ENCODE data around the gene CKAP4. TPM values are rescaled to one million over a fixed set of nuclear protein-coding genes. Genes with fewer than 3 reads are reported as not detected.

Gene CKAP4
- total and polyA plus RNA-seq, 2 donors (not counting 3 experiments of a cell fraction or from before 2014, with no cell fraction given) = 117 to 223 TPM

- H3K9me3 ChIP-seq (replicated peaks; ENCODE audit: control insufficient read depth, insufficient read depth, low read length) = no peaks in the 10 kb centered on the region
- POLR2A ChIA-PET = no interaction called here
- H2AFZ ChIP-seq (ENCODE audit: low read depth, low read length) = no peak overlapping the region
- H3K9ac ChIP-seq (replicated peaks; ENCODE audit: extremely low read depth, insufficient read depth, low read length) = no peak overlapping the region
- TF ChIP-seq MAX (IDR thresholded peaks at IDR 0.05; ENCODE audit: insufficient read depth, insufficient read length) (no peak), CTCF (IDR thresholded peaks at IDR 0.05; ENCODE audit: extremely low read depth in 1 of 2, insufficient read depth in 1 of 2, low read depth in 1 of 2, low read length in 2 of 2) (no peak), JUN (IDR thresholded peaks at IDR 0.05; ENCODE audit: borderline replicate concordance, insufficient read depth, insufficient read length, low read depth) (no peak), POLR2AphosphoS5 (IDR thresholded peaks at IDR 0.05; ENCODE audit: insufficient read depth, low read depth, low read length) (no peak), POLR2A (IDR thresholded peaks at IDR 0.05; ENCODE audit: low read depth, low read length) (no peak), MYC (IDR thresholded peaks at IDR 0.05; ENCODE audit: low read depth, low read length) (no peak), FOS (IDR thresholded peaks at IDR 0.05; ENCODE audit: borderline replicate concordance, insufficient read depth, low read length) (no peak), EZH2 (IDR thresholded peaks at IDR 0.05; ENCODE audit: borderline replicate concordance, low read depth, low read length, severe bottlenecking) (no peak), GATA2 (IDR thresholded peaks at IDR 0.05; ENCODE audit: insufficient read depth, insufficient read length, low read depth, low read length) (no peak)
- no peaks in the 10 kb centered on the region for H3K27me3 ChIP-seq (ENCODE audit: control insufficient read depth in 2 of 2, insufficient read depth in 2 of 2, low read length in 2 of 2)
- peaks cover 17 to 20% of the 10 kb centered on the region in 2 experiments for H3K36me3 ChIP-seq (ENCODE audit: control insufficient read depth in 2 of 2, extremely low read depth in 1 of 2, insufficient read depth in 2 of 2, low read length in 2 of 2)
- DNase-seq (ENCODE audit: low read depth, low spot score) (no peak), FAIRE-seq (no peak)
- BruUV-seq (replicated peaks) = no TSS peak
- no peak overlapping the region for H3K27ac ChIP-seq (ENCODE audit: insufficient read depth, low read depth, low read length)
- CTCF ChIA-PET = no interaction called here
- H3K9me1 ChIP-seq (replicated peaks; ENCODE audit: control insufficient read depth, extremely low read depth, insufficient read depth, low read length) = no peaks in the 10 kb centered on the region
- dilution Hi-C loops (cut with MboI; ENCODE audit: extremely low pct_ligation_motif_present, low sequenced_read_pairs) = no loop called here
- peaks cover 3% of the 10 kb centered on the region for H4K20me1 ChIP-seq (replicated peaks; ENCODE audit: control insufficient read depth, extremely low read depth, insufficient read depth, low read length)
- H3K4me1 ChIP-seq (ENCODE audit: control insufficient read depth, extremely low read depth, insufficient read depth, low read length) = peaks cover 8% of the 10 kb centered on the region
- H3K4me3 ChIP-seq (replicated peaks in 1 of 3; ENCODE audit: insufficient read depth in 1 of 3, low read depth in 1 of 3, low read length in 3 of 3) = no peak overlapping the region
- intact Hi-C loops (cut with micrococcal nuclease) = no loop called here
- H3K79me2 ChIP-seq (ENCODE audit: control insufficient read depth, insufficient read depth, low read length) = peaks cover 57% of the 10 kb centered on the region
- no peak overlapping the region for H3K4me2 ChIP-seq (ENCODE audit: insufficient read depth, low read length)
Observed at GRCh38 chr12:106240821-106241220, 7.0 kb downstream of the CKAP4 start.

Measured in endothelial cell of umbilical vein (primary cell).